HepG2 (cell line): Measurements from ENCODE around the gene RPEL1. TPM values are rescaled to one million over a fixed set of nuclear protein-coding genes. Genes with fewer than 3 reads are reported as not detected.

ENCODE experiments used
- ATAC-seq: fragments of 200-7000 bp; cut with Tn5 transposase; 3 replicates; pipeline ENCODE4 v1.9.1; 2020; ENCODE audit warnings: mild to moderate bottlenecking, moderate library complexity
- BruUV-seq: library from RNA; stranded (reverse); fragments of 400-500 nt; replicated peaks from 2 replicates; lab custom pipeline; 2021; lab: Mats Ljungman, UMichigan
- CTCF ChIA-PET: fragments of 300-600 bp; formaldehyde crosslinking; extraction: SDS; loops from one replicate; lab custom pipeline; 2021; ENCODE audit warnings: low total read pairs, inconsistent platforms, low intra/inter-chr PET ratio; lab: Yijun Ruan, JAX
- POLR2A ChIA-PET: fragments of 350-600 bp; sonication (Branson Sonifier 250); formaldehyde crosslinking; loops from one replicate; lab custom pipeline; 2020; ENCODE audit warnings: antibody characterized with exemption, inconsistent platforms; lab: Yijun Ruan, JAX
- DNase-seq: peaks from one replicate; pipeline ENCODE4 v3.0.0-alpha.2; 2015; ENCODE audit warnings: low spot score
- FAIRE-seq: peaks from 3 replicates; lab custom pipeline; 2011; peaks lifted over from hg19 to GRCh38; lab: Jason Lieb, UNC
- H2AFZ ChIP-seq: one replicate; pipeline ENCODE4 v1.6.1; 2011; ENCODE audit warnings: low read length, inconsistent platforms
- H3K27ac ChIP-seq: fragments of 300-600 bp; 3 replicates; pipeline ENCODE4 v1.8.0; 2011; ENCODE audit warnings: mixed run types, mild to moderate bottlenecking, mixed read lengths, low read length, inconsistent platforms; ENCODE audit not compliant: insufficient read depth; ENCODE audit errors: extremely low read length
- H3K27me3 ChIP-seq, 2 experiments: fragments of 200-600 bp in 1 of 2; 2 replicates in 1 of 2; 3 replicates in 1 of 2; pipeline versions ENCODE4 v1.6.0 to v1.8.0; 2011; ENCODE audit warnings: low read length in 2 of 2, mild to moderate bottlenecking in 2 of 2, moderate library complexity in 2 of 2, inconsistent platforms in 1 of 2; ENCODE audit not compliant: insufficient read depth in 2 of 2, control insufficient read depth in 1 of 2
- H3K36me3 ChIP-seq, 2 experiments: fragments of 200-600 bp in 1 of 2; replicated peaks in 1 of 2; 2 replicates in 1 of 2; 3 replicates in 1 of 2; pipeline versions ENCODE4 v1.5.1 to v1.8.0; 2011; ENCODE audit warnings: low read length in 2 of 2, inconsistent platforms in 1 of 2; ENCODE audit not compliant: insufficient read depth in 2 of 2, control insufficient read depth in 1 of 2
- H3K4me1 ChIP-seq: 2 replicates; pipeline ENCODE4 v1.5.1; 2012; ENCODE audit warnings: low read length, inconsistent platforms; ENCODE audit not compliant: insufficient read depth
- H3K4me2 ChIP-seq: 2 replicates; pipeline ENCODE4 v1.6.0; 2011; ENCODE audit warnings: low read depth, low read length, inconsistent platforms
- H3K4me3 ChIP-seq, 3 experiments: fragments of 200-600 bp in 1 of 3; sonication (generic), shearing (Covaris generic) in 1 of 3; replicated peaks in 1 of 3; 2 replicates each; pipeline ENCODE4 v1.5.1; 2011 to 2016; ENCODE audit warnings: low read length in 3 of 3, inconsistent platforms in 2 of 3, low read depth in 2 of 3, mild to moderate bottlenecking in 2 of 3, control low read depth in 1 of 3, mixed read lengths in 1 of 3; ENCODE audit not compliant: insufficient read depth in 1 of 3
- H3K79me2 ChIP-seq: one replicate; pipeline ENCODE4 v1.6.1; 2011; ENCODE audit warnings: low read length, inconsistent platforms; ENCODE audit not compliant: insufficient read depth
- H3K9ac ChIP-seq: 2 replicates; pipeline ENCODE4 v1.6.0; 2011; ENCODE audit warnings: mild to moderate bottlenecking, low read depth, low read length, inconsistent platforms; ENCODE audit not compliant: insufficient read depth
- H3K9me3 ChIP-seq: 2 replicates; pipeline ENCODE4 v1.5.1; 2012; ENCODE audit warnings: mild to moderate bottlenecking, low read length
- H4K20me1 ChIP-seq: 2 replicates; pipeline ENCODE4 v1.6.0; 2011; ENCODE audit warnings: inconsistent platforms, mild to moderate bottlenecking, low read length, moderate library complexity; ENCODE audit not compliant: insufficient read depth
- RNF2 ChIP-seq: fragments of 450-650 bp; conservative IDR thresholded peaks from 2 replicates; pipeline ENCODE4 v1.6.1; 2016; ENCODE audit warnings: low read depth
- SALL1 ChIP-seq: sonication (generic); formaldehyde crosslinking; IDR thresholded peaks from 2 replicates; pipeline ENCODE4 v1.8.0; 2022; ENCODE audit warnings: mild to moderate bottlenecking, missing genetic modification reagents
- SOX6 ChIP-seq, 2 experiments: fragments of 450-650 bp in 1 of 2; sonication (generic) in 1 of 2; formaldehyde crosslinking in 1 of 2; IDR thresholded peaks; 2 replicates each; pipeline versions ENCODE4 v1.4.0 to v1.6.1; 2017 to 2020; ENCODE audit warnings: antibody characterized with exemption in 1 of 2, mild to moderate bottlenecking in 1 of 2, missing genetic modification reagents in 1 of 2
- ZMYM2 ChIP-seq: sonication (generic); formaldehyde crosslinking; IDR thresholded peaks from 2 replicates; pipeline ENCODE4 v1.8.0; 2022; ENCODE audit warnings: mild to moderate bottlenecking, missing genetic modification reagents
- ZNF329 ChIP-seq: sonication (generic); formaldehyde crosslinking; IDR thresholded peaks from 2 replicates; pipeline ENCODE4 v1.9.0; 2021; ENCODE audit warnings: low read depth, mild to moderate bottlenecking, missing genetic modification reagents
- ZNF430 ChIP-seq: sonication (generic); formaldehyde crosslinking; IDR thresholded peaks from 2 replicates; pipeline ENCODE4 v1.9.0; 2021; ENCODE audit warnings: mild to moderate bottlenecking, missing genetic modification reagents
- WGBS: methylation state at CpG from one replicate; pipeline ENCODE4 v1.1.6; 2017; ENCODE audit warnings: low lambda C conversion rate; 5-methylcytosine and 5-hydroxymethylcytosine counted together
- in situ Hi-C: cut with HindIII; loops from 2 replicates; pipeline ENCODE4 v1.10.0; 2017; ENCODE audit warnings: low pct_unique_long_range_greater_than_20kb; ENCODE audit not compliant: extremely low pct_ligation_motif_present
- intact Hi-C: fragments of 100-400 bp; cut with micrococcal nuclease; formaldehyde crosslinking; loops from one replicate; pipeline ENCODE4 v1.10.0; 2022; ENCODE audit not compliant: unreplicated experiment
- polyA plus RNA-seq, 8 experiments: library from polyadenylated mRNA; depleted of rRNA in 3 of 8; stranded (reverse) in 7 of 8; unstranded in 1 of 8; fragments of >200 nt; fragmentation: Illumina TruSeq in 4 of 8; extraction: Trizol in 4 of 8; gene quantifications; 2 replicates each; pipeline versions ENCODE4 v1.2.1 to v1.2.3, GENCODE V29; 2011 to 2016; ENCODE audit warnings: low read depth in 4 of 8, missing spikeins in 1 of 8, mixed read lengths in 1 of 8; ENCODE audit not compliant: insufficient read depth in 1 of 8
- total RNA-seq, 5 experiments: library from RNA; depleted of rRNA; stranded (reverse); fragments of >200 nt; fragmentation: Illumina TruSeq; extraction: Trizol; gene quantifications; 2 replicates each; pipeline ENCODE4 v1.2.3, GENCODE V29; 2016; ENCODE audit warnings: low read depth in 1 of 5
- TF ChIP-seq, protein P1 (sequence below): sonication (generic); formaldehyde crosslinking; IDR thresholded peaks from 2 replicates; pipeline ENCODE4 v1.4.0; 2020; ENCODE audit warnings: mild to moderate bottlenecking, missing genetic modification reagents

RPEL1 gene
- total and polyA plus RNA-seq, 2 of the 13 experiments (the other 11 are each of a cell fraction or from before 2014, with no cell fraction given): 0.04 to 0.07 TPM

DNA sequence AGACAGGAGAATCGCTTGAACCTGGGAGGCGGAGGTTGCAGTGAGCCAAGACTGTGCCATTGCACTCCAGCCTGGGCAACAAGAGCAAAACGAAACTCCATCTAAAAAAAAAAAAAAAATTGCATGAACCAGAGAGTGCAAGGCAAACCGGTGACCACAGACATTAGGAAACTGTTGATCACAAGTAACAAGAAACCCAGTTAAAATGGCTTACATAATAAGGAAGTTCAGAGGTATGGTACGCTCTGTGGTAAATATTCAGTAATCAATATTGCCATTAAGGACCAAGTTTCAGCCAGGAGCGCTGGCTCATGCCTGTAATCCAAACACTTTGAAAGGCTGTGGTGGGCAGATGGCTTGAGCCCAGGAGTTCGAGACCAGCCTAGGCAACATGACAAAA, 43.4 kb upstream of the RPEL1 start:
- ATAC-seq (no peak), FAIRE-seq (no peak), DNase-seq (no peak)
- 63% methylated on average over 7 of the region's 7 CpGs for WGBS
- no peaks in the 10 kb centered on the region for H3K79me2 ChIP-seq
- POLR2A ChIA-PET: interaction anchor here (2.0 kb wide), 1 partner anchor 10 kb away, joined by 9 read pairs; the partner anchor contains the start of gene NT5C2
- H2AFZ ChIP-seq: no peak overlapping the region
- no peak for TF ChIP-seq ZNF430
- TF ChIP-seq SOX6 (IDR thresholded peaks at IDR 0.05): no peak
- 0 out of 2 replicates have a peak, but pooled peaks have one; percentile 22 for TF ChIP-seq SOX6 (CRISPR knock-in tag; IDR thresholded peaks at IDR 0.05)
- peak; percentile 55; the same call in 1 of the 2 replicates for TF ChIP-seq ZMYM2 (CRISPR knock-in tag)
- TF ChIP-seq RNF2: no peak
- TF ChIP-seq SALL1 (CRISPR knock-in tag): 0 out of 2 replicates have a peak, but pooled peaks have one; percentile 26
- TF ChIP-seq, protein P1, sequence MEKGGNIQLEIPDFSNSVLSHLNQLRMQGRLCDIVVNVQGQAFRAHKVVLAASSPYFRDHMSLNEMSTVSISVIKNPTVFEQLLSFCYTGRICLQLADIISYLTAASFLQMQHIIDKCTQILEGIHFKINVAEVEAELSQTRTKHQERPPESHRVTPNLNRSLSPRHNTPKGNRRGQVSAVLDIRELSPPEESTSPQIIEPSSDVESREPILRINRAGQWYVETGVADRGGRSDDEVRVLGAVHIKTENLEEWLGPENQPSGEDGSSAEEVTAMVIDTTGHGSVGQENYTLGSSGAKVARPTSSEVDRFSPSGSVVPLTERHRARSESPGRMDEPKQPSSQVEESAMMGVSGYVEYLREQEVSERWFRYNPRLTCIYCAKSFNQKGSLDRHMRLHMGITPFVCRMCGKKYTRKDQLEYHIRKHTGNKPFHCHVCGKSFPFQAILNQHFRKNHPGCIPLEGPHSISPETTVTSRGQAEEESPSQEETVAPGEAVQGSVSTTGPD (CRISPR knock-in tag): peak; percentile 94
- no peak overlapping the region for H3K9ac ChIP-seq
- H3K9me3 ChIP-seq: no peaks in the 10 kb centered on the region
- CTCF ChIA-PET: no interaction called here
- H4K20me1 ChIP-seq: no peaks in the 10 kb centered on the region
- intact Hi-C loops (no loop called here), in situ Hi-C loops (no loop called here)
- no peaks in the 10 kb centered on the region for H3K36me3 ChIP-seq
- H3K27me3 ChIP-seq: no peaks in the 10 kb centered on the region
- peaks cover 72% of the 10 kb centered on the region for H3K4me1 ChIP-seq
- H3K4me2 ChIP-seq: no peak overlapping the region
- no peak overlapping the region for H3K27ac ChIP-seq
- no TSS peak for BruUV-seq
- no peak overlapping the region for H3K4me3 ChIP-seq

DNA sequence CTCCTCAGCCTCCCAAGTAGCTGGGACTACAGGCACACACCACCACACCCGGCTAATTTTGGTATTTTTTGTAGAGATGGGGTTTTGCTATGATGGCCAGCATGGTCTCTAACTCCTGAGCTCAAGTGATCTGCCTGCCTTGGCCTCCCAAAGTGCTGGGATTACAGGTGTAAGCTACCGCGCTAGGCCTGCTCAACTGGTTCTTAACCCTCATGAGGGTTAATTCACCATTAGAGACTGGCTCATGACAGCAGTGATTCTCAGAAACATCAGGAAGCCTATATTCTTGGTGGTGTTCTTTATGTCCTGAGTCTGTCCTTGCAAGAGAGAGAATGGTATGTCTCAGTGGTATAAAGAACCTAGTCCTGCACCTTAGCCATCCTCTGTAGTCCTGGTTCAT, 42.2 kb upstream of the RPEL1 start:
- Histone ChIP-seq H2AFZ (no peak overlapping the region), H3K36me3 (no peaks in the 10 kb centered on the region), H3K9ac (no peak overlapping the region), H3K9me3 (no peaks in the 10 kb centered on the region), H3K79me2 (no peaks in the 10 kb centered on the region), H3K4me3 (no peak overlapping the region), H3K4me2 (no peak overlapping the region), H3K27me3 (no peaks in the 10 kb centered on the region), H3K4me1 (peaks cover 66% of the 10 kb centered on the region), H3K27ac (peak overlapping the region; percentile 15)
- POLR2A ChIA-PET: interaction anchor here (0.7 to 1.5 kb wide), 4 partner anchors 11 to 807 kb away, joined by 3 to 14 read pairs (median 5); partner anchors contain the start of gene NT5C2
- in situ Hi-C loops: no loop called here
- no peak for ATAC-seq
- BruUV-seq: no TSS peak
- no peak for FAIRE-seq
- intact Hi-C loops: no loop called here
- no peak for TF ChIP-seq ZNF329 (CRISPR knock-in tag)
- TF ChIP-seq, all 625 proteins: peak for 0
- DNase-seq: no peak
- CTCF ChIA-PET: no interaction called here
- no peaks in the 10 kb centered on the region for H4K20me1 ChIP-seq
- WGBS: 88% methylated on average over 3 of the region's 3 CpGs
